HG03108 (cell line): Measurements from ENCODE around the gene TAS1R3.
"Not testable (repeated sequence)": the region's sequence is repeated elsewhere in the genome, so short reads cannot be mapped to it uniquely, and the experiment has no call there.

Source experiments
- ATAC-seq: cut with Tn5 transposase; IDR thresholded peaks from one replicate; pipeline ENCODE4 v1.9.1; 2021; ENCODE audit warnings: moderate library complexity; ENCODE audit not compliant: unreplicated experiment

The TAS1R3 gene

GRCh38 chr1:1307923-1308755 is 22.9 kb upstream of the TAS1R3 start, which contains the start of the genes ACAP3 and PUSL1:
Gene ACAP3 (minus strand): TSS chr1:1307930. CDS start chr1:1307815, 115 bp downstream.
Gene PUSL1 (plus strand): TSS chr1:1308597. CDS start chr1:1308644, 47 bp downstream.
- peak; percentile 49 for ATAC-seq

DNA sequence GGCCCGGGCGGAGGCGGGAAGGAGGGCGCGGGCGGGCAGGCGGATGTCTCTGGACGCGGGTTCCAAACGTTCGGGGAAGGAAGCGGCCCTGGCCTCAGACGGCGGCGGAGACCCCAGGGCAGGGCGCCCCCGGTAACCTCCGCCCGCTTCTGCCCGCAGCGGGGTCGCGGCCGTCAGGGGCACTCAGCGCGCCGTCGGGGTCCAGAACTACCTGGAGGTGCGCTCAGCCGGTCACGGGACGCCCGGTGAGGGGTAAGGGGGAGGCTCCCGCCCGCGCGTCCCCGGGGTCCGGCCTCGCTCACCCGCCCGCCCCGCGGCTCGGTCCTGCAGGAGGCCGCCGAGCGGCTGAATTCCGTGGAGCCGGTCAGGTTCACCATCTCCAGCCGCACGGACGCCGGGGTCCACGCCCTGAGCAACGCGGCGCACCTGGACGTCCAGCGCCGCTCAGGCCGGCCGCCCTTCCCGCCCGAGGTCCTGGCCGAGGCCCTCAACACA is 22.3 kb upstream of the TAS1R3 start:
- no peak for ATAC-seq

DNA sequence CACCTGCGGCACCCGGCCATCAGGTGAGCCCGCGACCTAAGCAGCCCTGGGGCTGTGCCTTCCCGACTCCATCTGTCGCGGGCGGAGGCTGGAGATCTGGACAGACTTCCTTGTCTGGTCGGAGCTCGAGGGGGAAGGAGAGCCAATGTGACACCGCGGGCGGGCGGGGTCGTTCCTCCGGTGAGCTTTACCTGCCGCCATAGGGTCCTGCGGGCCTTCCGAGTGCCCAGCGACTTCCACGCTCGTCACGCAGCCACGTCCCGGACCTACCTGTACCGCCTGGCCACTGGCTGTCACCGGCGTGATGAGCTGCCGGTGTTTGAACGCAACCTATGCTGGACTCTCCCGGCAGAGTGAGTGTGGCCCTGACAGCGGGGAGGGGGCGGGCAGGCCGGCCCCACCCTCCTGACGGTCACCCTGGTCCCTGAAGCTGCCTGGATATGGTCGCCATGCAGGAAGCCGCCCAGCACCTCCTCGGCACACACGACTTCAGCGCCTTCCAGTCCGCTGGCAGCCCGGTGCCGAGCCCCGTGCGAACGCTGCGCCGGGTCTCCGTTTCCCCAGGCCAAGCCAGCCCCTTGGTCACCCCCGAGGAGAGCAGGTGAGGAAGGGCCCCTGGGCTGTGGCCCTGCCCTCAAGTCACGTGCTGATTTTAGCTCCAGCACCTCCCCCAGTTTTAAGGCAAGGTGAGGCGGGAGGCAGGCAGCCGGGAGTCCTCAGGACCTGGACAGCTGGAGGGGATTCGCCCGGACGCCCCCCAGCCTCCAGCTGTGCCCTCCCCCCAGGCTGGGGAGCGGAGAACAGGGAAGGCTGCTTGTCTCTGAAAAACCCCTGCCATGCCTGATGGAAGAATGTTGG is 21.6 kb upstream of the TAS1R3 start:
- no peak for ATAC-seq

DNA sequence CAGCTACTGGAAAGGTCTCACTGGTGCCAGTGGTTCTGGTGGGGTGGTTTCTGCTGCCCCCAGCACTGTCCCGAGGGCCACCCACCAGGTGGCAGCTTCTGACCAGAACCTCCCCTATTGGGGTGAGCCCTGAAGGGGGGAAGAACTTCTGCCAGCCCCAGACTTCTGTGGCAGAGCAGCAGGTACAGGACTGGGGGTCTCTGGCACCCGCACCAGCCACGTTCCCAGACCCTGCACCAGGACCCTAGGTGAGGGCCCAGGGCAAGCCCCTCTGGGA is 21.0 kb upstream of the TAS1R3 start:
- no peak for ATAC-seq

DNA sequence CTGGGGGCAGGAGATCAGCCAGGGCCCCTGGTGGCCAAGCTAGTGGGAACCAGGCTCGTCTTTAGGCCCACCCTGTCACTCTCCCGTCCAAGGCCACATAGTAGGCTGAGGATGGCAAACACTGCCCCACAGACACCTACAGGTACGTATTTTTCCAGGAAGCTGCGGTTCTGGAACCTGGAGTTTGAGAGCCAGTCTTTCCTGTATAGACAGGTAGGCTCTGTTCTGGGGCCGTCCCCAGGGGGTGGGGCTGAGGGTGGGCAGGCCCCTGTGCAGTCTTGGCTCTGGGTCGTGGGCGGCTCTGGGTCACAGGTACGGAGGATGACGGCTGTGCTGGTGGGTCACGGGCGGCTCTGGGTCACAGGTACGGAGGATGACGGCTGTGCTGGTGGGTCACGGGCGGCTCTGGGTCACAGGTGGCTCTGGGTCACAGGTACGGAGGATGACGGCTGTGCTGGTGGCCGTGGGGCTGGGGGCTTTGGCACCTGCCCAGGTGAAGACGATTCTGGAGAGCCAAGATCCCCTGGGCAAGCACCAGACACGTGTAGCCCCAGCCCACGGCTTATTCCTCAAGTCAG is 20.5 kb upstream of the TAS1R3 start:
- ATAC-seq = no peak

DNA sequence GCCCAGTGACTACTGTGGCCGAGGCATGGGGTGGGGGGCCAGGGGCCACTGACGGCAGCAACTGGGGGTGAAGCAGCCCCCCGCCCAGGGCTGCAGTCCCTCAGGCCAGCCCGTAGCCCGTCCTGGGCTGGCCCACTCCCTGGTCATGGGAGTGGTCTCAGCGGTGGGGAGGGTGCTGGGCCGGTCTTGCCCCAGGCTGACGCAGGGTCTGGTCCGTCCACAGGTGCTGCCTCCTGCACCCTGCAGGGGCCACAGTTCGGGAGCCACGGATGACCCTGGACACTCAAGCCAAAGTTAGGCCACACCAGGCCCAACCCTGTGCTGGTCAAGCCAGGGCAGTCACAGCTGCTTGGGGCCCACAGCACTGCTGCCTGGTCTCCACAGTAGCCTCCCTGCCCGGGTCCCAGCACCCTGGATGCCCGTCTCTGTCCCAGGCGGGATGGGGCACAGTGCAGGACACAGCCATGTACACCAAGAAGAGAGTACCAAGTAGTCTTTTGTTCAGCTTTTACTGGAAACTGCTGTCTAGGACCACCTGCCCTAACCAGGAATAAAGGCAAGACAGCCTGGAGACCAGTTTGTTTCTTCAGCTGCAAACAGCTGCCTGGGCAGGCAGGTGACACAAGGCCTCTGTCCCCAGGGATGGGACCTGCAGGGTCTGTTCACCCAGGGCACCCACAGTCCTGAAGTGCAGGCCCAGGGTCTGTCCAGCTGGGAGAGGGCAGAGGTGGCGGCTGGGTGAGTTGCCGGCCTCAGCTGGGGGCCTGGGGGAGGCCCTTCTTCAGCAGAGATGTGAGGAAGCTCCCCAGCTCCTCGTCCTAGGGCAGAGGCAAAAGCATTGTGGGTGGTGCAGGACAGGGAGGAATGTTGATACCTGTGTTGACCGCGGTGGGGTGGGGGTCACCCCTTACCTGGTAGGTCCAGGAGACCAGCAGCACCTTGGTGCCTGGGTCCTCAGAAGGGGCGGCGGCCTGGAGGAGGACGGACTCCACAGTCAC is 19.7 kb upstream of the TAS1R3 start:
- ATAC-seq = no peak

DNA sequence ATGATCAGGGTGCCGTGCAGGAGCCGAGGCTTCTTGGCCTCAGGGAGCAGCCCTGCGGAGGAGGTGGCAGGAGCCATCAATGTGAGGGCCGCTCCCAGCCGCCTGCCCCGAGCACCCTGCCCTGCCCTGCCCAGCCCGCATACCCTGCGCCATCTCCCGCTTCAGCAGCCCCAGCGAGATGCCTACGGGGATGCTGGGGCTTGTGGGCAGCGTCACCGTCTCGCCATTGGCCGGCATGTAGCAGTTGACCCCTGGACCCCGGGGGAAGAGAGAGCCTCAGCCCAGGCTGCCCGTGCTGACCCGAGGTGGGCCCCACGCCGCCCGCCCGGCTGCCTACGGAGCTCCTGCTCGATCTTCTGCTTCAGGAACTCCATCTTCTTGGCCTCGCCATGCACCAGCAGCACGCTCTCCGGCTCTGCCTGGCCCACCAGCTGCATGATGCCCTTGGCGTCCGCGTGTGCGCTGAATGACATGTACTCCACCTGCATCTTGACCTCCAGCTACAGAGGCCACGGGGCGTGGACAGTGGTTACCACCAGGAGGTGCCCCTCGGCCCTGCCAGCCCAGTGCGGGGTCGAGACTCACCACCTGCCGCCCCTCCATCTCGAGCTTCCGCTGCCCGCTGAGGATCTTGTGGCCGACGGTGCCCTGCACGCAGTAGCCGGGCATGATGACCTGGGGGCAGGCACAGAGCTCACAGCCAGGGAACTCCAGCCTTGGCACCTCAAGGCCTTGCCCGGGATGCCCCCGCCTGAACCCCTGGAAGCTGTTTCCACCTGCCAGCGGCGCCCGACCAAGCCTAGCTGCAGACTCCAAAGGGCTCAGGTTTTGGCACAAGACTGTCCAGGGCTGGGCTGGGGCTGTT is 18.4 kb upstream of the TAS1R3 start:
- ATAC-seq = no peak

DNA sequence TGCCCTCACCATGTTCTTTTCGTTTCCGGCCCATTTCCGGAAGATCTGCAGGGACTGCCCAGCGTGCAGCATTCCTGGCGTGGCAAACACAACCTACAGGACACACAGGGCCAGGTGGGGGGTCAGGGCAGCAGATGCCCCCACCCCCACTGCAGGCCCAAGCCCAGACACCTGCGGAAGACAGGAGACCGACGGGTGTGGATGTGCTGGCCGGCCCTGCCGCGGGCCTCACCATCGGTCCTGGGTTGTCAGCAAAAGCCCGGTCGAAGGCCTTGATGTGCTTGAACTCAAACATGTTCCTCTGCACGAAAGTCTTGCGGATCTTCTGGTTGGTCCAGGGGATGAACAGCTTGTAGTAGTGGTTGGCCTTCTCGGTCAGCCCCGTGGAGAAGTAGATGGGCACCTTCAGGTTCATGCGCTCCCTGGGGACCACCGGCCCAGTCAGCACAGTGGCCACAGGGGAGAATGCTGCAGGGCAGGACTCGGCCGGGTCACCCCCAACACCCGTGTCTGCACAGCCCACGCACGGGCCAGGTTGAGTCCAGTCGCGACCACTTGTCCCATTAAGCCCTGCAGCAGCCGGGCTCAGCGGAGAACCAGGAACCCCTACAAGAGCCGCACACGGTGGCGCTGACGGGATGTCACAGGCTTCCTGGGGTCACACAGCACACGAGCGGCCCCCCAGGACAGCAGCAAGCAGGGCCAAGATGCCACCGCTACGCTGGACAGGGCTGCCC is 17.4 kb upstream of the TAS1R3 start:
- no peak for ATAC-seq

DNA sequence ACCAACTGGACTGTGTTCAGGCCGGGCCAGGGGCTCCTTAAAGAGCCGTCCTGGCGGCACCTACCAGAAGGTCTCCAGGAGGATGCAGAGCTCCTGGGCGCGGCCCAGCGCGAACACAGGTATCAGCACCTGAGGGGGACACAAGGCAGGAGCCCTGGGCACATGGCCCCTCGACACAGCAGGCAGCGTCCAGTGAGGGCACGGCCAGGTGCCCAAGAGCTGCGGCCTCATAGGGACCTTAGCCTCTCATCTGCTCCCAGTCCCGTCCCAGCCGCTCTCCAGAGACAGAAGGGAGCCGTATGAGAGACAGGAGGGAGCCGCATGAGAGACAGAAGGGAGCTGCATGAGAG is 16.9 kb upstream of the TAS1R3 start:
- no peak for ATAC-seq

- no peak for ATAC-seq
Observed at GRCh38 chr1:1314678-1315335, 16.3 kb upstream of the TAS1R3 start.

GRCh38 chr1:1315435-1315954 is 15.6 kb upstream of the TAS1R3 start:
- no peak for ATAC-seq

- not testable (repeated sequence) for ATAC-seq
Observed at GRCh38 chr1:1316199-1316598, 14.9 kb upstream of the TAS1R3 start.

GRCh38 chr1:1317420-1317819 is 13.7 kb upstream of the TAS1R3 start:
- no peak for ATAC-seq

GRCh38 chr1:1318131-1318652 is 12.9 kb upstream of the TAS1R3 start:
- no peak for ATAC-seq

- ATAC-seq = no peak
Observed at GRCh38 chr1:1318777-1319645, 12.1 kb upstream of the TAS1R3 start.

GRCh38 chr1:1319646-1319941 is 11.5 kb upstream of the TAS1R3 start:
- ATAC-seq = no peak
